DLD1 (cell line): ENCODE results near the gene CCNL2.
"Not testable (repeated sequence)": the region's sequence is repeated elsewhere in the genome, so short reads cannot be mapped to it uniquely, and the experiment has no call there.

Experiments used
- in situ Hi-C: cut with HindIII; loops from 2 replicates; pipeline ENCODE4 v1.10.0; 2017; ENCODE audit warnings: low sequenced_read_pairs

CCNL2 gene

GRCh38 chr1:1421147-1421906 is 22.2 kb upstream of the CCNL2 start, which contains the start of gene ANKRD65:
ANKRD65 (minus strand) TSS chr1:1421276; CDS start chr1:1421005, 271 bp downstream.
- in situ Hi-C loops = no loop called here

GRCh38 chr1:1420654-1421141 is 21.6 kb upstream of the CCNL2 start:
- in situ Hi-C loops = no loop called here

GRCh38 chr1:1419813-1420653 is 20.9 kb upstream of the CCNL2 start:
- in situ Hi-C loops = no loop called here

- in situ Hi-C loops = no loop called here
Observed at GRCh38 chr1:1419363-1419812, 20.3 kb upstream of the CCNL2 start.

- in situ Hi-C loops = no loop called here
Observed at GRCh38 chr1:1418464-1419362, 19.6 kb upstream of the CCNL2 start.

- in situ Hi-C loops = not testable (repeated sequence)
Observed at GRCh38 chr1:1417825-1418463, 18.8 kb upstream of the CCNL2 start.

- in situ Hi-C loops = not testable (repeated sequence)
Observed at GRCh38 chr1:1417396-1417795, 18.3 kb upstream of the CCNL2 start.

- in situ Hi-C loops = no loop called here
Observed at GRCh38 chr1:1415751-1416150, 16.6 kb upstream of the CCNL2 start.

- in situ Hi-C loops = not testable (repeated sequence)
Observed at GRCh38 chr1:1412311-1412902, 13.3 kb upstream of the CCNL2 start.

GRCh38 chr1:1411626-1412025 is 12.5 kb upstream of the CCNL2 start:
- in situ Hi-C loops = no loop called here

- in situ Hi-C loops = not testable (repeated sequence)
Observed at GRCh38 chr1:1410238-1410637, 11.1 kb upstream of the CCNL2 start.

GRCh38 chr1:1407636-1408318 is 8.6 kb upstream of the CCNL2 start:
- in situ Hi-C loops = no loop called here

GRCh38 chr1:1406821-1407635 is 7.9 kb upstream of the CCNL2 start, which contains the start of gene MRPL20:
MRPL20 (minus strand) TSS chr1:1407293; CDS start chr1:1407217, 76 bp downstream.
- in situ Hi-C loops = no loop called here

GRCh38 chr1:1406101-1406820 is 7.1 kb upstream of the CCNL2 start:
- in situ Hi-C loops = no loop called here

GRCh38 chr1:1403653-1404052 is 4.5 kb upstream of the CCNL2 start:
- in situ Hi-C loops = no loop called here

GRCh38 chr1:1402901-1403392 is 3.8 kb upstream of the CCNL2 start:
- in situ Hi-C loops = not testable (repeated sequence)

GRCh38 chr1:1402072-1402900 is 3.2 kb upstream of the CCNL2 start:
- in situ Hi-C loops = no loop called here
